ENCODE data around the gene SH3RF1.

- TF ChIP-seq POLR2A (IDR thresholded peaks at IDR 0.05) = no peak
- TF ChIP-seq, protein P1, sequence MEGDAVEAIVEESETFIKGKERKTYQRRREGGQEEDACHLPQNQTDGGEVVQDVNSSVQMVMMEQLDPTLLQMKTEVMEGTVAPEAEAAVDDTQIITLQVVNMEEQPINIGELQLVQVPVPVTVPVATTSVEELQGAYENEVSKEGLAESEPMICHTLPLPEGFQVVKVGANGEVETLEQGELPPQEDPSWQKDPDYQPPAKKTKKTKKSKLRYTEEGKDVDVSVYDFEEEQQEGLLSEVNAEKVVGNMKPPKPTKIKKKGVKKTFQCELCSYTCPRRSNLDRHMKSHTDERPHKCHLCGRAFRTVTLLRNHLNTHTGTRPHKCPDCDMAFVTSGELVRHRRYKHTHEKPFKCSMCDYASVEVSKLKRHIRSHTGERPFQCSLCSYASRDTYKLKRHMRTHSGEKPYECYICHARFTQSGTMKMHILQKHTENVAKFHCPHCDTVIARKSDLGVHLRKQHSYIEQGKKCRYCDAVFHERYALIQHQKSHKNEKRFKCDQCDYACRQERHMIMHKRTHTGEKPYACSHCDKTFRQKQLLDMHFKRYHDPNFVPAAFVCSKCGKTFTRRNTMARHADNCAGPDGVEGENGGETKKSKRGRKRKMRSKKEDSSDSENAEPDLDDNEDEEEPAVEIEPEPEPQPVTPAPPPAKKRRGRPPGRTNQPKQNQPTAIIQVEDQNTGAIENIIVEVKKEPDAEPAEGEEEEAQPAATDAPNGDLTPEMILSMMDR (IDR thresholded peaks at IDR 0.05) = no peak
- no peak for TF ChIP-seq POLR2AphosphoS5 (IDR thresholded peaks at IDR 0.05)
Measured at GRCh38 chr4:169252339-169253112, 18.2 kb downstream of the SH3RF1 start.

All from prostate gland (tissue), 2 donors.